OCI-LY1 (cell line): ENCODE results near the gene POU4F1.

Experiments used
- H2AFZ ChIP-seq: fragments of 200-600 bp; sonication (generic), shearing (Covaris generic); 2 replicates; pipeline ENCODE4 v1.6.0; 2014; ENCODE audit warnings: antibody characterized with exemption, mild to moderate bottlenecking, low read length
- H3F3A ChIP-seq: fragments of 200-600 bp; sonication (generic), shearing (Covaris generic); 2 replicates; pipeline ENCODE4 v1.6.0; 2014; ENCODE audit warnings: mild to moderate bottlenecking, antibody characterized with exemption, low read length, moderate library complexity; ENCODE audit not compliant: insufficient read depth
- H3K27ac ChIP-seq: fragments of 200-600 bp; sonication (generic); 2 replicates; pipeline ENCODE4 v1.5.1; 2014; ENCODE audit warnings: low read length, mixed run types, mild to moderate bottlenecking, low read depth; ENCODE audit not compliant: poor library complexity, severe bottlenecking
- H3K27me3 ChIP-seq: fragments of 200-600 bp; sonication (generic); 2 replicates; pipeline ENCODE4 v1.6.0; 2014; ENCODE audit warnings: antibody characterized with exemption, mild to moderate bottlenecking, low read length, moderate library complexity; ENCODE audit not compliant: insufficient read depth
- H3K36me3 ChIP-seq: fragments of 200-600 bp; sonication (generic); 2 replicates; pipeline ENCODE4 v1.6.1; 2014; ENCODE audit warnings: mild to moderate bottlenecking, antibody characterized with exemption, low read length, moderate library complexity, mixed read lengths; ENCODE audit not compliant: insufficient read depth
- H3K4me1 ChIP-seq: fragments of 200-600 bp; sonication (generic); 2 replicates; pipeline ENCODE4 v1.5.1; 2014; ENCODE audit warnings: mild to moderate bottlenecking, low read length, moderate library complexity; ENCODE audit not compliant: insufficient read depth, severe bottlenecking
- H3K4me2 ChIP-seq: fragments of 200-600 bp; sonication (generic), shearing (Covaris generic); 2 replicates; pipeline ENCODE4 v1.6.1; 2014; ENCODE audit warnings: low read length
- H3K4me3 ChIP-seq: fragments of 200-600 bp; sonication (generic); 2 replicates; pipeline ENCODE4 v1.5.1; 2014; ENCODE audit warnings: low read length, low read depth, mild to moderate bottlenecking, mixed read lengths; ENCODE audit not compliant: poor library complexity, severe bottlenecking
- H3K79me2 ChIP-seq: fragments of 200-600 bp; shearing (Covaris generic); 2 replicates; pipeline ENCODE4 v1.6.1; 2016; ENCODE audit warnings: mixed run types, low read length, mixed read lengths; ENCODE audit not compliant: insufficient read depth
- H3K9ac ChIP-seq: fragments of 200-600 bp; sonication (generic), shearing (Covaris generic); 2 replicates; pipeline ENCODE4 v1.6.1; 2014; ENCODE audit warnings: mild to moderate bottlenecking, low read length, mixed read lengths
- H3K9me2 ChIP-seq: fragments of 200-600 bp; sonication (generic), shearing (Covaris generic); 2 replicates; pipeline ENCODE4 v1.6.1; 2014; ENCODE audit warnings: low read depth, mild to moderate bottlenecking, low read length, mixed read lengths
- H3K9me3 ChIP-seq: fragments of 200-600 bp; shearing (Covaris generic); 2 replicates; pipeline ENCODE4 v1.6.1; 2014; ENCODE audit warnings: low read length, mixed read lengths
- H4K20me1 ChIP-seq: fragments of 200-600 bp; sonication (generic), shearing (Covaris generic); 2 replicates; pipeline ENCODE4 v1.6.0; 2016; ENCODE audit warnings: mild to moderate bottlenecking, low read length; ENCODE audit not compliant: insufficient read depth
- EZH2 ChIP-seq: fragments of 200-600 bp; sonication (generic), shearing (Covaris generic); IDR thresholded peaks from 2 replicates; pipeline ENCODE4 v1.8.0; 2017; ENCODE audit warnings: borderline replicate concordance, mixed run types, mild to moderate bottlenecking, antibody characterized with exemption, low read length, moderate library complexity, mixed read lengths
- TF ChIP-seq, protein P1 (sequence below): fragments of 200-600 bp; sonication (generic), shearing (Covaris generic); IDR thresholded peaks from 2 replicates; pipeline ENCODE4 v1.5.1; 2017; ENCODE audit warnings: mild to moderate bottlenecking, antibody characterized with exemption, low read length, moderate library complexity, mixed read lengths

The POU4F1 gene

DNA sequence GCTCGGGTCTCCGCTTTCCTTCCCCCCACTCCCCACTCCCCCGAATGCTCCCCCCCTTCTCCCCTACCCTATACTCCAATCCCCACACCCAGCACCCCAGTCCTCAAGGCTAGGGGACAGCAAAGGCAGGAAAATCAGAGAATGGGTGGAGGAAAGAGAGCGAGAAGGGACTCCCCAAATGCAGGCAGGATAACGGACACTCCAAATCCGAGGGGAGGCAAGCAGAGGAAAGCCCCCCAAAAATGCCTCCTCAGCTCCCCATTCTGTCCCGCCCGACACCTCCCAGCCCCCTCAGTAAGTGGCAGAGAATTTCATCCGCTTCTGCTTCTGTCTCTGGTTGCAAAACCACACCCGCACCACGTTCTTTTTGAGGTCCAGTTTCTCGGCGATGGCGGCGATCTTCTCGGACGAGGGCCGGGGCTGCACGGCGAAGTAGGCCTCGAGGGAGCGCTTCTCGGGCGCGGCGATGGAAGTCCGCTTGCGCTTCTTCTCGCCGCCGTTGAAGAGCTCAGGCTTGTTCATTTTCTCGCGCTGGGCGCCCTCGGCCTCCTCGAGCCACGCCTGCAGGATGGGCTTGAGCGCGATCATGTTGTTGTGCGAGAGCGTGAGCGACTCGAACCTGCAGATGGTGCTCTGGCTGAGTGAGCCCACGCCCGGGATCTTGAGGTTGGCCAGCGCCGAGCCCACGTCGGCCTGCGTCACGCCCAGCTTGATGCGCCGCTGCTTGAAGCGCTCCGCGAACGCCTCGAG, 2.1 kb downstream of the POU4F1 start:
- Histone ChIP-seq H3K4me3 (peak overlapping the region; percentile 35), H3K9me3 (no peaks in the 10 kb centered on the region), H3K79me2 (no peaks in the 10 kb centered on the region), H2AFZ (no peak overlapping the region), H4K20me1 (no peaks in the 10 kb centered on the region; the same call in 1 of the 2 replicates), H3K4me1 (peaks cover 14% of the 10 kb centered on the region), H3K36me3 (peaks cover 7% of the 10 kb centered on the region; the same call in 1 of the 2 replicates), H3K27ac (no peak overlapping the region), H3K9ac (no peak overlapping the region), H3K27me3 (no peaks in the 10 kb centered on the region; the same call in 1 of the 2 replicates), H3F3A (no peaks in the 10 kb centered on the region), H3K9me2 (no peaks in the 10 kb centered on the region), H3K4me2 (peak overlapping the region; percentile 30; the same call in 1 of the 2 replicates)
- no peak for TF ChIP-seq EZH2
- TF ChIP-seq, protein P1, sequence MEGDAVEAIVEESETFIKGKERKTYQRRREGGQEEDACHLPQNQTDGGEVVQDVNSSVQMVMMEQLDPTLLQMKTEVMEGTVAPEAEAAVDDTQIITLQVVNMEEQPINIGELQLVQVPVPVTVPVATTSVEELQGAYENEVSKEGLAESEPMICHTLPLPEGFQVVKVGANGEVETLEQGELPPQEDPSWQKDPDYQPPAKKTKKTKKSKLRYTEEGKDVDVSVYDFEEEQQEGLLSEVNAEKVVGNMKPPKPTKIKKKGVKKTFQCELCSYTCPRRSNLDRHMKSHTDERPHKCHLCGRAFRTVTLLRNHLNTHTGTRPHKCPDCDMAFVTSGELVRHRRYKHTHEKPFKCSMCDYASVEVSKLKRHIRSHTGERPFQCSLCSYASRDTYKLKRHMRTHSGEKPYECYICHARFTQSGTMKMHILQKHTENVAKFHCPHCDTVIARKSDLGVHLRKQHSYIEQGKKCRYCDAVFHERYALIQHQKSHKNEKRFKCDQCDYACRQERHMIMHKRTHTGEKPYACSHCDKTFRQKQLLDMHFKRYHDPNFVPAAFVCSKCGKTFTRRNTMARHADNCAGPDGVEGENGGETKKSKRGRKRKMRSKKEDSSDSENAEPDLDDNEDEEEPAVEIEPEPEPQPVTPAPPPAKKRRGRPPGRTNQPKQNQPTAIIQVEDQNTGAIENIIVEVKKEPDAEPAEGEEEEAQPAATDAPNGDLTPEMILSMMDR, result no peak

DNA sequence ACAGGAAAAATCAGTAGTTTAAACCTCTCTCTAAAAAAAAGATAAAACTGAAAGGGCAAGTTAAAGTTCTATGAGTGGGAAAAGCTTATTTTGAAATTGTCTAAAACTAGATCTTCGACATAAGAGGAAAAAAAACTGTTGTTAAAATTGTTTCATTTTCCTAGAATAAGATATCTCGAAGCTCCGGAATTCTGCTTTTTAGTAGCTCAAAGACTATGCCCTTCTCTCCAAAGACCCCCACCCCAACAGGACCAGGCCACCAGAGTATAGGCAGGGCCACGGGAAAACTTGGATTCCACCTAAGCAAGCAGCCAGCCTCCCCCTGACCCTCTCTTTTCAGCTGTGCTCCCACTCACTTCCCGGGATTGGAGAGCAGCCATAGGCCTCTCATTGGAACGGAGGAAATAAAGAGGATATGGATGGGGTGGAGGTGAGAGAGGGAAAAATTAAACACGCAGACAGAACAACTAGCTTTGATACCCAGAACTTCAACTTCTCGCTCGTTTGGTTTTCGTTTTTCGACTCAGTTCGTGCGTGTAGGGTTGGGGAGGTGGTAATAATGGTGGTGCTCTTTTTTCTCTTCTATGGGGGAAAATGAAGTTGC, 3.0 kb downstream of the POU4F1 start:
- no peak for TF ChIP-seq EZH2
- TF ChIP-seq, protein P1, result no peak
- Histone ChIP-seq H3F3A (no peaks in the 10 kb centered on the region), H2AFZ (no peak overlapping the region), H3K9ac (no peak overlapping the region), H3K4me3 (no peak overlapping the region), H3K36me3 (peaks cover 7% of the 10 kb centered on the region; the same call in 1 of the 2 replicates), H3K4me2 (no peak overlapping the region), H4K20me1 (no peaks in the 10 kb centered on the region; the same call in 1 of the 2 replicates), H3K79me2 (no peaks in the 10 kb centered on the region), H3K9me2 (no peaks in the 10 kb centered on the region), H3K9me3 (no peaks in the 10 kb centered on the region), H3K27me3 (no peaks in the 10 kb centered on the region; the same call in 1 of the 2 replicates), H3K4me1 (peaks cover 14% of the 10 kb centered on the region), H3K27ac (no peak overlapping the region)

DNA sequence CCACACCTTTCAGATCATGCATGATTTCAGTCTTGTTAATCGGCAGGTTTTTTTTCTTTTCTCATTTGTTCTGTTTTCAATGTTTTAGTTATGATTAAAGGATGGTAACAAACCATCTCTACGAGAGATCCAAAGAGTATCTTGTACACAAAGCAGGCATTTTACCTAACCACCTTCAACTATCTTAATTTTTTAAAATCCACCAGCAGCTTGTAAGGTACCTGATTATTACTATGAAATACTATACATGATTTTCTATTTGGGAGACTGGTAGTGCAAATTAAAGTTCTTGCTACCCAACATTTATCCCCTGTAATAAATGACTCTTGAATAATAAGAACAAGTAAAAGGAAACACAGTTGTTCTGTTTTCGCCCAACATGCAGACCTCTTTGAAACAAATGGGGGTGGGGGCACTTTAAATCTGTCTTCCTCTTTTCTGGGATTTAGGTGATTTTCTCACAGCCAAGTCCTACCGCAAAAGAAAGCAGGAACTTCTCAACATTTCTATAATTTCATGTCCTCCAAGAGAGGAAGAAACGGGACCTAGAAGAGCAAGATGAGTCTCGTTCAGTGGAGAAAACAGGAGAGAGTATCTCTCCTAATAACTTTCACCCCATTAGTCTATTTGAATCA, 3.6 kb downstream of the POU4F1 start:
- H3K9ac ChIP-seq, result no peak overlapping the region

More for the DNA sequence above, 3.6 kb downstream of the POU4F1 start:
- H4K20me1 ChIP-seq, result no peaks in the 10 kb centered on the region; the same call in 1 of the 2 replicates
- no peak overlapping the region for H2AFZ ChIP-seq
- H3K4me2 ChIP-seq, result no peak overlapping the region
- no peaks in the 10 kb centered on the region for H3K9me3 ChIP-seq
- no peaks in the 10 kb centered on the region for H3K9me2 ChIP-seq
- TF ChIP-seq, protein P1, result no peak
- no peak for TF ChIP-seq EZH2
- H3K4me3 ChIP-seq, result no peak overlapping the region
- no peak overlapping the region for H3K27ac ChIP-seq
- no peaks in the 10 kb centered on the region for H3F3A ChIP-seq
- peaks cover 7% of the 10 kb centered on the region; the same call in 1 of the 2 replicates for H3K36me3 ChIP-seq
- H3K27me3 ChIP-seq, result no peaks in the 10 kb centered on the region; the same call in 1 of the 2 replicates
- peaks cover 14% of the 10 kb centered on the region for H3K4me1 ChIP-seq
- H3K79me2 ChIP-seq, result no peaks in the 10 kb centered on the region
